Activated CD8-positive, alpha-beta T cell treated with anti-CD3 and anti-CD28 coated beads for 36 hours (primary cell): ENCODE results near the gene CAVIN1. TPM values are rescaled to one million over a fixed set of nuclear protein-coding genes. Genes with fewer than 3 reads are reported as not detected.
A peak's percentile ranks its signal among the peaks of the same experiment; 100 is the strongest.
"Not testable (repeated sequence)": the region's sequence is repeated elsewhere in the genome, so short reads cannot be mapped to it uniquely, and the experiment has no call there.

Experiments used
- ATAC-seq: fragments of 200-7000 bp; cut with Tn5 transposase; one replicate; pipeline ENCODE4 v1.10.0; 2021; ENCODE audit warnings: mild to moderate bottlenecking, moderate library complexity
- CTCF ChIA-PET: fragments of 350-600 bp; sonication (Branson Sonifier 250); formaldehyde crosslinking; loops from one replicate; lab custom pipeline; 2021; ENCODE audit warnings: antibody characterized with exemption; lab: Charles Lee
- POLR2A ChIA-PET: fragments of 350-600 bp; sonication (Branson Sonifier 250); formaldehyde crosslinking; loops from one replicate; lab custom pipeline; 2021; ENCODE audit warnings: antibody characterized with exemption; lab: Charles Lee
- DNase-seq: peaks from one replicate; pipeline ENCODE4 v3.0.0-alpha.2; 2020
- H3K27ac Mint-ChIP-seq: one replicate; pipeline ENCODE4 v1.8.0; 2021; ENCODE audit warnings: mild to moderate bottlenecking, mixed read lengths
- H3K27me3 Mint-ChIP-seq: one replicate; pipeline ENCODE4 v1.8.0; 2021; ENCODE audit warnings: mixed read lengths
- H3K36me3 Mint-ChIP-seq: one replicate; pipeline ENCODE4 v1.8.0; 2021; ENCODE audit warnings: low read depth, mixed read lengths
- H3K4me1 Mint-ChIP-seq: one replicate; pipeline ENCODE4 v1.8.0; 2021; ENCODE audit warnings: low read depth, mixed read lengths
- H3K4me3 Mint-ChIP-seq: one replicate; pipeline ENCODE4 v1.8.0; 2021; ENCODE audit warnings: mild to moderate bottlenecking, moderate library complexity, mixed read lengths
- H3K9me3 Mint-ChIP-seq: one replicate; pipeline ENCODE4 v1.8.0; 2021; ENCODE audit warnings: mixed read lengths
- CTCF ChIP-seq: fragments of 200-600 bp; IDR thresholded peaks from one replicate; pipeline ENCODE4 v1.8.0; 2022; ENCODE audit warnings: antibody characterized with exemption, mild to moderate bottlenecking
- intact Hi-C: fragments of 100-400 bp; cut with micrococcal nuclease; formaldehyde crosslinking; loops from one replicate; pipeline ENCODE4 v1.10.0; 2022
- total RNA-seq, 2 experiments: library from RNA; stranded (reverse); gene quantifications; one replicate each; pipeline ENCODE4 v1.2.3, GENCODE V29; 2021

CAVIN1 gene
- total RNA-seq, 2 experiments from 2014 or later, result 1.8 to 2.0 TPM

DNA sequence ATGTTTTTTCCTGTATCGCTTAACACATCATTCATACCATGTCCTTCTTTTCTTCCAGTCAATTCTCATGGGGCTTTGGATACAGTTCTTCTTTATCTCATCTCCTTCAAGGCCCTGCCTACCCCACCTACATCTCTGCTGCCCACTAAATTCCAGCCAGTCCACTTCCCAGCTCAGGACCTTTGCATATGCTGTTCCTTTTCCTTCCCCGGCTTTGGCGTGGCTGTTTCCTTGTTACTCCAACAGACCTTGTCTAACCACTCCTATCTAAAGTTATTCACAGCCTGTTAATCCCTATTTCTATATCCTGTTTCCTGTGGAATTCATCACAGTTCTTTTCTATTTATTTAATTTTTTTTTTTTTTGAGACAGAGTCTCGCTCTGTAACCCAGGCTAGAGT is 28.2 kb downstream of the CAVIN1 start:
- Mint-ChIP-seq H3K4me3 (no peak overlapping the region), H3K27ac (no peak overlapping the region)

GRCh38 chr17:42392692-42393415 is 30.2 kb downstream of the CAVIN1 start:
- DNase-seq (no peak), ATAC-seq (no peak)
- H3K27me3 Mint-ChIP-seq, result no peaks in the 10 kb centered on the region
- H3K36me3 Mint-ChIP-seq, result peaks cover 3% of the 10 kb centered on the region
- no peaks in the 10 kb centered on the region for H3K9me3 Mint-ChIP-seq
- ChIA-PET CTCF (interaction anchor here (1.7 to 32.2 kb wide), 3 partner anchors 12 to 70 kb away, joined by 4 to 968 read pairs (median 140); no protein-coding TSS in a partner anchor), POLR2A (interaction anchor here (0.8 kb wide), 1 partner anchor 81 kb away, joined by 3 read pairs; no protein-coding TSS in a partner anchor)
- peaks cover 34% of the 10 kb centered on the region for H3K4me1 Mint-ChIP-seq
- H3K27ac Mint-ChIP-seq, result peak overlapping the region; percentile 78
- no peak overlapping the region for H3K4me3 Mint-ChIP-seq
- TF ChIP-seq CTCF, result no peak
- intact Hi-C loops, result no loop called here

More for the DNA sequence above, 28.2 kb downstream of the CAVIN1 start:
- POLR2A ChIA-PET, result no interaction called here
- no peaks in the 10 kb centered on the region for H3K9me3 Mint-ChIP-seq
- DNase-seq (no peak), ATAC-seq (no peak)
- intact Hi-C loops, result no loop called here
- H3K4me1 Mint-ChIP-seq, result peaks cover 34% of the 10 kb centered on the region
- CTCF ChIA-PET, result interaction anchor here (11.1 to 32.2 kb wide), 2 partner anchors 10 to 72 kb away, joined by 140 to 968 read pairs; no protein-coding TSS in a partner anchor
- H3K36me3 Mint-ChIP-seq, result no peaks in the 10 kb centered on the region
- TF ChIP-seq CTCF, result no peak
- no peaks in the 10 kb centered on the region for H3K27me3 Mint-ChIP-seq

- POLR2A ChIA-PET, result interaction anchor here (0.9 to 1.5 kb wide), 5 partner anchors 8 to 81 kb away, joined by 3 to 5 read pairs (median 3); no protein-coding TSS in a partner anchor
- Mint-ChIP-seq H3K4me1 (peaks cover 41% of the 10 kb centered on the region), H3K36me3 (peaks cover 14% of the 10 kb centered on the region)
- H3K27me3 Mint-ChIP-seq, H3K9me3 Mint-ChIP-seq, ATAC-seq, H3K4me3 Mint-ChIP-seq, intact Hi-C loops, DNase-seq, H3K27ac Mint-ChIP-seq: not testable (repeated sequence)
- CTCF ChIA-PET, result interaction anchor here (11.1 to 32.2 kb wide), 2 partner anchors 13 to 69 kb away, joined by 140 to 968 read pairs; no protein-coding TSS in a partner anchor
Measured at GRCh38 chr17:42391439-42391838, 31.6 kb downstream of the CAVIN1 start.

GRCh38 chr17:42389899-42390298 is 33.2 kb downstream of the CAVIN1 start:
- H3K9me3 Mint-ChIP-seq, result peaks cover 2% of the 10 kb centered on the region
- no peak for DNase-seq
- TF ChIP-seq CTCF, result no peak
- no peaks in the 10 kb centered on the region for H3K27me3 Mint-ChIP-seq
- ChIA-PET POLR2A (interaction anchor here (0.8 to 3.8 kb wide), 6 partner anchors 8 to 101 kb away, joined by 3 to 37 read pairs (median 12); partner anchors contain the start of gene STAT5A), CTCF (interaction anchor here (1.0 to 32.2 kb wide), 7 partner anchors 15 to 196 kb away, joined by 3 to 968 read pairs (median 4); partner anchors contain the start of gene GHDC)
- no peak for ATAC-seq
- H3K27ac Mint-ChIP-seq, result peak overlapping the region; percentile 100
- intact Hi-C loops, result loop anchor here (5.0 kb wide), 2 partner anchors 48 to 68 kb away; no protein-coding TSS in a partner anchor
- peaks cover 54% of the 10 kb centered on the region for H3K4me1 Mint-ChIP-seq
- H3K4me3 Mint-ChIP-seq, result peak overlapping the region; percentile 97
- peaks cover 28% of the 10 kb centered on the region for H3K36me3 Mint-ChIP-seq

DNA sequence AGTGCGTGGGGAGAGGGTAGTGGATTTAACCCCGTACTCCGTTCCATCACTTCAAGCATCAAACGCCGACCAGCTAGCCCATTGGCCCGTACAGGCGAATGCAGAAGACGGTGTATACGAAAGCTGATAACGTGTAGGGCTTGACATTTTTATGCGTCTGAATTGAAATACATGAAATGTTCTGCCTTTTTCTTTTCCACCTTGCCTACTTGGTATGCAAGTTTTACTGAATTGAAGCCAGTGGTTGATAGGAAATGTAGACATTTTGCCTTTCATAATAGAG is 34.0 kb downstream of the CAVIN1 start:
- intact Hi-C loops, result loop anchor here (5.0 kb wide), 2 partner anchors 47 to 67 kb away; no protein-coding TSS in a partner anchor
- no peaks in the 10 kb centered on the region for H3K27me3 Mint-ChIP-seq
- DNase-seq, result peak; percentile 94
- H3K9me3 Mint-ChIP-seq, result peaks cover 2% of the 10 kb centered on the region
- ATAC-seq, result peak; percentile 65
- peak overlapping the region; percentile 97 for H3K4me3 Mint-ChIP-seq
- CTCF ChIA-PET, result interaction anchor here (0.9 to 32.2 kb wide), 12 partner anchors 10 to 167 kb away, joined by 3 to 968 read pairs (median 6); no protein-coding TSS in a partner anchor
- POLR2A ChIA-PET, result interaction anchor here (0.7 to 3.8 kb wide), 23 partner anchors 10 to 205 kb away, joined by 3 to 37 read pairs (median 4); partner anchors contain the start of genes PSMC3IP and STAT5A
- TF ChIP-seq CTCF, result no peak
- H3K36me3 Mint-ChIP-seq, result peaks cover 34% of the 10 kb centered on the region
- peak overlapping the region; percentile 100 for H3K27ac Mint-ChIP-seq
- peaks cover 57% of the 10 kb centered on the region for H3K4me1 Mint-ChIP-seq
